HG03442 (cell line): ENCODE data around the gene CFAP100.

Experiments
- ATAC-seq: cut with Tn5 transposase; IDR thresholded peaks from one replicate; pipeline ENCODE4 v1.9.1; 2021; ENCODE audit warnings: mild to moderate bottlenecking, moderate library complexity; ENCODE audit not compliant: unreplicated experiment

Gene CFAP100

GRCh38 chr3:126394179-126394976 lies at the start of gene CFAP100:
TSS of gene CFAP100 (plus strand) at chr3:126394909. CDS start at chr3:126396001, 1,092 bp downstream.
- ATAC-seq, result no peak

- ATAC-seq, result no peak
Observed at GRCh38 chr3:126345231-126345630, 49.5 kb upstream of the CFAP100 start.

- no peak for ATAC-seq
Observed at GRCh38 chr3:126345641-126346460, 48.9 kb upstream of the CFAP100 start.

GRCh38 chr3:126346466-126346865 lies 48.2 kb upstream of the CFAP100 start:
- ATAC-seq, result no peak

GRCh38 chr3:126347543-126348161 lies 47.1 kb upstream of the CFAP100 start:
- ATAC-seq, result no peak

- ATAC-seq, result no peak
Observed at GRCh38 chr3:126348308-126348920, 46.3 kb upstream of the CFAP100 start.

GRCh38 chr3:126349071-126349470 lies 45.6 kb upstream of the CFAP100 start:
- ATAC-seq, result no peak

GRCh38 chr3:126349611-126350501 lies 44.9 kb upstream of the CFAP100 start:
- ATAC-seq, result no peak

GRCh38 chr3:126350502-126351085 lies 44.1 kb upstream of the CFAP100 start:
- ATAC-seq, result no peak

GRCh38 chr3:126351086-126351770 lies 43.5 kb upstream of the CFAP100 start:
- no peak for ATAC-seq

GRCh38 chr3:126351771-126352475 lies 42.8 kb upstream of the CFAP100 start:
- ATAC-seq, result no peak

GRCh38 chr3:126352476-126353454 lies 41.9 kb upstream of the CFAP100 start:
- no peak for ATAC-seq

GRCh38 chr3:126353694-126354321 lies 40.9 kb upstream of the CFAP100 start:
- ATAC-seq, result no peak

- no peak for ATAC-seq
Observed at GRCh38 chr3:126354776-126355175, 39.9 kb upstream of the CFAP100 start.

GRCh38 chr3:126355251-126355650 lies 39.5 kb upstream of the CFAP100 start:
- no peak for ATAC-seq

GRCh38 chr3:126355777-126356372 lies 38.8 kb upstream of the CFAP100 start:
- ATAC-seq, result no peak
